ENCODE results near the gene GORASP1.

GORASP1 gene

DNA sequence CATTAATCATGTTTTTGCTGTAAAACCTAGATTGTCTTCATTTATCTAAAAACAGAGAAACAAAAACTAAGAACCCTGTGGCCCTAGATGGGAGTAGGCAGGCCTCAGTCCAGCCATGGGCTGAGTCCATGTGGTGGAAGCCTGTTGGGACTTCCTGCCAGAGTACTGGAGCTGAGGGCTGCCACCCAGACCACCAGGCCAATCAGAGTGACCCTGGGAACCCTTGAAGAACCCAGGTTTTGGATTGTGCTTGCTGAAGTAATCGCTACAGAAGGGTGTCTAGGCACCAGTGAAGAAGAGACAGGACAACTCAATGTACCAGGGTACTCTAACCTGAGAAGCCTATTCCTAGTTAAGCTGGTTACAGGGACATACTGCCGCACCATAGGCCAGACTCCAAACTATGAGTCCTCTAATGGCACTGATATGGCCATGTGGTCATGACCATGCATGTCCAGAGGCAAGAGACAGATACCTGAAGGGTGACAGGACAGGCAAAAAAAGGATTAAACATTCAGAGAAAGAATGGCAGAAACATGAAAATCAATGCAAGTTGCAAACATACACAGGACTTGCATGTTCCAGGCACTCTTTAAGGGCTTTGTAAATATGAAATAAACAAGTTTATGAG, 33.0 kb upstream of the GORASP1 start:
- no peak for DNase-seq

DNA sequence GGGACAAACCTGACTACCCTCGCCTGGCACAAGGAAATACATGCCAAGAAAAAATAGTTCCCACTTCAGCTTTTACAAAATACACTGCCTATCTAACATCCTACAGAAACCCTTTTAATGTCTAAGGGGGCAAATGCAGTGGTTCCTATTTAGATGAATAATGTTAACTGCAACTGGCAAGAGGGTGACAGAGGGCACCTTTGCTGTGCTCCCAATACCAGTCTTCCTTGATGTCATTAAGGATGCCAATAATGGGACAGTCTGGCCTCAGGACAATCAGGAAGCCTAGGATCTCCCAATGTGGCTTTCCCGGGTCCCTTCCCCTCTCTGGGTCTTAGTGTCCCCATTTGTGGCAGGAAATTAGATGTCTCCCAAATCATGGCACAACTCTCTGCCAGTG, 32.0 kb upstream of the GORASP1 start:
- DNase-seq = no peak

GRCh38 chr3:39138804-39139415, 31.5 kb upstream of the GORASP1 start:
- no peak for DNase-seq

GRCh38 chr3:39137991-39138803, 30.8 kb upstream of the GORASP1 start:
- DNase-seq = no peak

GRCh38 chr3:39137435-39137936, 30.1 kb upstream of the GORASP1 start:
- DNase-seq = no peak

- no peak for DNase-seq
These were observed 29.4 kb upstream of the GORASP1 start for GRCh38 chr3:39136533-39137434.

- DNase-seq = no peak
These were observed 27.9 kb upstream of the GORASP1 start for GRCh38 chr3:39135170-39135805.

DNA sequence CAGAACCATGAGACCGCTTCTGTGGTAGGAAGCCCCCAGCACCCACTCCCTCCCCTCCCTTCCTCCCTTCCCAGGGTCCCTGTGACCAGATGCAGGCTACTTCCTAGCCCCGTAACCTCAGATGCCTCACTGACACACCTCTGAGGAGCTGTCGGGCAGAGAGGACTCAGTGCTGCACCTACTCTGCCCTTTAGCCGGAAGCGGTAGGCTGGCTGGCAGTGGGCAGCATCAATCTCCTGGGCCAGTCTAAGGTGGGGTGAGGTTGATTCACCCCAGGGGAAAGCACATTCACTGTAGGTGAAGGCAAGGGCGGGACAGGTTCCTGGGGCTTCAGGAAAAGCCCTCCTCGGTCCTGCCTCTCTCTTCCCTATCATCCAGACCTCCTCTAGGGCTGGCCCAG, 26.9 kb upstream of the GORASP1 start:
- no peak for DNase-seq

- DNase-seq = no peak
These were observed 26.4 kb upstream of the GORASP1 start for GRCh38 chr3:39133822-39134221.

DNA sequence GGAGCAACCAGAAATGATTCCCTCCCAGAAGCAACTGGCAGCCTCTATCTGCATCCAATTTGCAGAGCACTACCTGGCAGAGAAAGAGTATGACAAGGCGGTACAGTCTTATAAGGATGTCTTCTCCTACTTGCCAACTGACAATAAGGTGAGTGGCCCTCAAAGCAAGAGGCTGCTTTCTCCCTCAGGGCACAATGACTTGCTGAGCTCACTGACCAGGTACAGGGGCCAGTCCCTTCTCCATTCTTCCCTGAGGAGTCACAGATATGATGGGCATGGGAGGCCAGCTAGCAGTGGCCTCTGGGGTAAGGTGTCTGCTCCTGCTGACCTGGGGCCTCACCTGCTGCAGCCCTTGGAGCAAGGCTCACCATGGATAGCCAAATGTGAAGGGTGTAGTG, 25.7 kb upstream of the GORASP1 start:
- no peak for DNase-seq

- no peak for DNase-seq
These were observed 25.0 kb upstream of the GORASP1 start for GRCh38 chr3:39132096-39133092.

DNA sequence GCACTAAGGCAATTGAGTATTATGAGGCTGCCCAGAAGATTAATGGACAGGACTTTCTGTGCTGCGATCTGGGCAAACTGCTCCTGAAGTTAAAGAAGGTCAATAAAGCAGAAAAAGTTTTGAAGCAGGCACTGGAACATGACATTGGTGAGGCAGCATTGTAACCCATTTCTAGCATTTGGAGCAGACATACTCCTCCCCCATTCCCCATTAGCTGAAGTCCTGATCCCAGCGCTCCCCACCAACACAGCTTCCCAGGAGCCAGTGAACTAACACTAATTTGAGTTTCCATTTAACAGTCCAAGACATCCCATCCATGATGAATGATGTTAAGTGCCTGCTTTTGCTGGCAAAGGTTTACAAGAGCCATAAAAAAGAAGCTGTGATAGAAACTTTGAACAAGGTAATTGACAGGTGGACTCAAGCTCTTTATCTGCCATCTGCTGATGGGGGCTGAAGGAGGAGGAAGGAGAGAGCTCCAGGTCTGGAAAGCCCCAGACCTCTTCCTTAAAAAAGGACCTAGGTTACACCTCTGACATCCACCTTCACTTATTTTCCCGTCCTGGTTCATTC, 23.4 kb upstream of the GORASP1 start:
- DNase-seq = no peak

GRCh38 chr3:39130026-39130425, 22.6 kb upstream of the GORASP1 start:
- no peak for DNase-seq

DNA sequence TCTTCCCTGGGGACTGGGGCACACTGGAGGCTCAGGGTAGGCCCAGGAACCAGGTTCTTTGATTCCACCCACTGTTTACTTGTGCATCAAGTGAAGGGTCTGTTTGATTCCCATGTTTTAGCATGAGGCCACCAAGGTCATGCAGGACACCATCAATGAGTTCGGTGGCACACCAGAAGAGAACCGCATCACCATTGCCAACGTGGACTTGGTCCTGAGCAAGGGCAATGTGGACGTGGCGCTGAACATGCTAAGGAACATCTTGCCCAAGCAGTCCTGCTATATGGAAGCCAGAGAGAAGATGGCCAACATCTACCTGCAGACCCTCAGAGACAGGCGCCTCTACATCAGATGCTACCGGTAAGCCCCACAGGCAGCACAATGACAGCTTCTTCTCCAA, 21.5 kb upstream of the GORASP1 start:
- DNase-seq = no peak

DNA sequence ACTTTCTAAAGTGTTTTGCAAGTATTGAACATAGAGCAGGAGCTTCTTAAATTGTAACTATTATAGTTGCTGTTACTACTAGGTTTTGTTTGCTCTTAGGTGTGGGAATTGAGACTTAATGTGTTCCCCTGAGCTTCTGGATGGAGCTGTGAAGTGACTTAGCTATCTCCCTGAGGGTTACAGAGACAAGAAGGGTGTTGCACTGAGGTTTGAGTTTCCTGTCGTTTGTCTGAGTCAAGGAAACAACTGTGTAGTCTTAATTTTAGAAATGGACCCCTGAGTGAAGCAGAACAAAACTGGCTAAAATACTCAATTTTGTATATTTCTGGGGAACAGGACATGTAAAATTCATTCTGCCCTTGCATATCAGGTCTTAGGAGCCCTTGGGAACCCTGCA, 20.5 kb upstream of the GORASP1 start:
- DNase-seq = no peak

- DNase-seq = no peak
These were observed 20.0 kb upstream of the GORASP1 start for GRCh38 chr3:39127269-39127907.

- peak; percentile 35 for DNase-seq
These were observed 19.2 kb upstream of the GORASP1 start for GRCh38 chr3:39126532-39127071.

DNA sequence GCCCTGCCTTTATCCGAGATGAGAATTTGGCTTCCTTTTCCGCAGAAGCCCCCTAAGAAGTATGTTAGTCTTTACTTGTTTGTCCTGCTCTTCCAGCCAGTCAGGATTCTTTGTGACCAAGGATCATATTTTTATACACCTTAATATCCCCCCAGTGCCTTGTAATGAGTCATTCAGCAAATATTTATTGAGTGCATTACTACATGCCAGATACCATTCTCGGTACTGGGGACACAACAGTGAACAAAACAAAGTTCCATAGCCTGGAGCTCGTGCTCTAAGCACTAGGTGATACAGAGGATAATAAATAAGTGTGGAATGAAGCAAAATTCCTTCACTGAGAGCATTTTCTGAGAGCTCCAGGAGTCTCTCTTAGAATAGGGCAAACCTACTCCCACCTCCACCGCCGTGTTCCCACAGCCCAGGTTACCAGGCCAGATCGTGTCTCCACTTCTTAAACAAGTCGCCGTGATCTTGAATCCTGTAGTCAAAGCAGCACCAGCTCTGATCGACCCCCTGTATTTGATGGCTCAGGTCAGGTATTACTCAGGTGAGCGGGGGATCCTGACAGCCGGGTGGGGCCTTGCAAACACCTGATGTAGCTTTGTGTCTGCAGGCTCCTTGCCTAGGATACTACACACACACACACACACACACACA, 18.5 kb upstream of the GORASP1 start:
- DNase-seq = no peak
